Gastrocnemius medialis (tissue), 4 donors: Measurements from ENCODE around the gene RNGTT.

ENCODE experiments used
- POLR2A ChIP-seq, 2 donors: fragments of 450-650 bp; IDR thresholded peaks; one replicate each; pipeline ENCODE4 v1.6.1; 2017; ENCODE audit warnings: antibody characterized with exemption in 2 of 2, mild to moderate bottlenecking in 2 of 2, moderate library complexity in 2 of 2
- TF ChIP-seq, protein P1 (sequence below), 5 experiments: fragments of 450-650 bp in 3 of 5; fragments of 200-600 bp in 2 of 5; sonication (generic) in 2 of 5; IDR thresholded peaks in 4 of 5; conservative IDR thresholded peaks in 1 of 5; 1 replicate in 4 of 5; 2 replicates in 1 of 5; pipeline ENCODE4 v1.5.1; 2016 to 2019; ENCODE audit warnings: antibody characterized with exemption in 5 of 5, mild to moderate bottlenecking in 3 of 5, moderate library complexity in 3 of 5

DNA sequence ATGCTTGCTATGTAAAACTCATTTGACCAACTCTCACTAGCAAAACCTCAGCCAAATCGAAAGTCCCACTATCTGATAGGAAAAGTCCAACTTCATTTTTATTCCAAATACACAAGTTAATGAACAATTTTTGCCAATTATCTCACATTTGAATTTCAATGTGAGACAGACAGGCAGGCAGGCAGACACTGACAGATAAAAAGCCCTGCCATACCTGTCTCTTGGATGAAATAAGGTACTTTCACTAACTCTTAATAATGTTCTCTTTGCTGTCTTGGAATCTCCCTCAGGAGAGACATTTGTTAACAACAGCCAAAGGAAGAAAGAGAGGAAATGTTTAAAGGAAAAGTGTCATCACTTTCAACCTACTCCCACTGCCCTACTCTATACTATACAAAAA is 82.0 kb downstream of the RNGTT start:
- TF ChIP-seq, protein P1, sequence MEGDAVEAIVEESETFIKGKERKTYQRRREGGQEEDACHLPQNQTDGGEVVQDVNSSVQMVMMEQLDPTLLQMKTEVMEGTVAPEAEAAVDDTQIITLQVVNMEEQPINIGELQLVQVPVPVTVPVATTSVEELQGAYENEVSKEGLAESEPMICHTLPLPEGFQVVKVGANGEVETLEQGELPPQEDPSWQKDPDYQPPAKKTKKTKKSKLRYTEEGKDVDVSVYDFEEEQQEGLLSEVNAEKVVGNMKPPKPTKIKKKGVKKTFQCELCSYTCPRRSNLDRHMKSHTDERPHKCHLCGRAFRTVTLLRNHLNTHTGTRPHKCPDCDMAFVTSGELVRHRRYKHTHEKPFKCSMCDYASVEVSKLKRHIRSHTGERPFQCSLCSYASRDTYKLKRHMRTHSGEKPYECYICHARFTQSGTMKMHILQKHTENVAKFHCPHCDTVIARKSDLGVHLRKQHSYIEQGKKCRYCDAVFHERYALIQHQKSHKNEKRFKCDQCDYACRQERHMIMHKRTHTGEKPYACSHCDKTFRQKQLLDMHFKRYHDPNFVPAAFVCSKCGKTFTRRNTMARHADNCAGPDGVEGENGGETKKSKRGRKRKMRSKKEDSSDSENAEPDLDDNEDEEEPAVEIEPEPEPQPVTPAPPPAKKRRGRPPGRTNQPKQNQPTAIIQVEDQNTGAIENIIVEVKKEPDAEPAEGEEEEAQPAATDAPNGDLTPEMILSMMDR (IDR thresholded peaks at IDR 0.05 in 4 of 5, conservative IDR thresholded peaks at IDR 0.05 in 1 of 5), result no peak
- no peak for TF ChIP-seq POLR2A (IDR thresholded peaks at IDR 0.05)
